A172 (cell line): ENCODE results near the gene ANKRD28. TPM values are rescaled to one million over a fixed set of nuclear protein-coding genes. Genes with fewer than 3 reads are reported as not detected.

Source experiments
- DNase-seq: peaks from one replicate; pipeline ENCODE4 v3.0.0-alpha.2; 2015; ENCODE audit warnings: low spot score
- total RNA-seq: library from RNA; depleted of rRNA; stranded (reverse); fragments of >200 nt; shearing (Covaris generic); gene quantifications from 2 replicates; pipeline ENCODE4 v1.2.3, GENCODE V29; 2014

ANKRD28 gene
- total RNA-seq, 1 experiment from 2014 or later: 125 TPM

DNA sequence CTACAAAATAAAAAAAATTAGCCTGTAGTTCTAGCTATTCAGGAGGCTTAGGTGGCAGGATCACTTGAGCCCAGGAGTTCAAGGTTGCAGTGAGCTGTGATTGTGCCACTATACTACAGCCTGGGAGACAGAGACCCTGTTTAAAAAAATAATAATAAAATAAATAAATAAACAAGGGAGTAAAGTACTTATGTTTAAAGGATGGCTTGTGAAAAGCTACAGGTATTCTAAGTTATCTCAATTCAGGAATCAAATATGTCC lies 74.2 kb downstream of the ANKRD28 start:
- DNase-seq: no peak

DNA sequence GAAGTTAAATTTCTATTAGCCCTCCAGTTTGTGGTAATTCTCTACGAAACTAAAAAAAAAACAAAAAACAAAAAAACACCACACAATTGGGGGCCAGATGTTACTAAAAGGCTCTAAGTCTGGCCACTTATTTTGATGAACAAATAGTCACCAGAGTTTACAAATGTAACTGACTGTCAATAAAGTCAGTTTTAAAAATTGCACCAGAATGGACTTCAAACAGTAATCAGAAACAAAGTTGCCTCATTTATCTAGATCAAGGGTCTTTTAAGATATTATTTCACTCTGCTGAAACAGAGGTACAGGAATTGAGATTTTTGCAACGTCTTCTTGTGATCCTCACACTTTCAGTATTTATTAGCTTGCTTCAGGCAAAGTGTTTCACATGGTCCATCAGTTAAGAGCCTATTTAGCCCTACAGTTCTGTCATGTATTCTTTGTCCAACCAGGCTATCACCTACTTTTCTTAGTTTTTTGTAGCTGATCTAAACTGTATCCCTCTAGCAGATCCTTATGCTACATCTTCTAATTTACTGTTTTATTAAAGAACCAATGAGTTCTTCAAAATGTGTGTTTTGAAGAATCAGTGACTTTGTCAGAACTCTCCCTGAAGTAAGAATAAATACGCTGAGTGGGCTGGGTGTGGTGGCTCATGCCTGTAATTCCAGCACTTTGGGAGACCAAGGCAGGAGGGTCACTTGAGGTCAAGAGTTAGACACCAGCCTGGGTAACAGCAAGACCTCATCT lies 74.7 kb downstream of the ANKRD28 start:
- DNase-seq: no peak

DNA sequence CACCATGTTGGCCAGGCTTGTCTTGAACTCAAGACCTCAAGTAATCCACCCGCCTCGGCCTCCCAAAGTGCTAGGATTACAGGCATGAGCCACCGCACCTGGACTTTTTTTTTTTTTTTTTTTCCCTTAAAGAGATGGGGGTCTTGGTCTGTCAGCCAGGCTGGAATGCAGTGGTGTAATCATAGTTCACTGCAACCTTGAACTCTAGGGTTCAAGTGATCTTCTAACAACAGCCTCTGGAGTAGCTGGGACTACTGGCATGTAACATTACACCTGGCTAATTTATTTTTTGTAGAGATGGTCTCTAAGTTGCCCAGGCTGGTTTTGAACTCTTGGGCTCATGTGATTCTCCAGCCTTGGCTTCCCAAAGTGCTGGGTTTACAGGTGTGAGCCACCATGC lies 81.6 kb downstream of the ANKRD28 start:
- DNase-seq: no peak

DNA sequence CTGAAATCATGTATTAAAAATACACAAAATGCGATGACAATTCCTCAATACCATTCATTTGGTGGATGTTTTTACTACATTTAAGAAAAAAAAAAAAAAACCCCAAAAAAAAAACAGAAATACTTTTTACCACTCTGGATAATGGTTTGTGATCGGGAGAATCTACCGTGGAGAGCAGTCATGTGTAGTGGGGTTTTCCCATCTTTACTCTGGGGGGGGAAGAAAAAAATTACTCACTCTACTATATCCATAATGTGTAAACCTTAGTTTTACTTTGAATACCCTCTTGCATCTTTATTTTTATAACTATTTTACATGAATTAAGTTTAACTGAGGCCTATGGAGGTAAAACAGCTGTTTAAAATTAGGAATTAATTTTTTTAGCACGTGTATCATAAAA lies 83.3 kb downstream of the ANKRD28 start:
- no peak for DNase-seq

DNA sequence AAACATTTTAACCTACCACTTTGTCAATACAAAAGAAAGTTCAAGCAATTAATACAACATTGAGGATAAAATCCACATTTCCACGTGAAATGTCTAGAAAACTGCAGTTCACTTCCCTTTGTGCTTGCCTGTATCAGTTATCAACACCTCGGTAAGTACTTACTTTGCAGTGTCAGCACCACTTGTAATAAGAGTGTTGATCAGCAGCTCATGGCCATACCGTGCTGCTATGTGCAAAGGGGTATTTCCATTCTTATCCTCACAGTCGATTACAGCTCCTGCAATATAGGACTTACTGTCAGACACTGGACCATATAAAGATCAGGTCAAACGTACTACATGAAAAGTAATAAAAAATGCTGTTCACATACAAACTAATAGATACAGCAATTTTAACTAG lies 84.4 kb downstream of the ANKRD28 start:
- no peak for DNase-seq

DNA sequence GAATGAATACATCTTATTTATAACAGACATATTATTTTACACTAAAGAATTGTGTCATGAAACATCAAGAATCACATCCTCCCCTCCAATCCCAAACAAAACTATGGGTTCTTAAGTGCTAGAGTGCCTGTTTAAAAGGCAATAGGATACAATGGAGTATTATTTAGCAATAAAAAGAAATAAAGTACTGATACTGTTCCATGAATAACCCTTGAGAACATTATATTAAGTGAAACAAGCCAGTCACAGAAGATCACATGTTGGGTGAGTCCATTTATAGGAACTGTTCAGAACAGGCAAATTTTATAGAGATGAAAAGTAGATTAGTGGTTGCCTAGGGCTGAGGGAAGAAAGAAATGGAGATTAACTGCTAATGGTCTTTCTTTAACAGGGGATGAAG lies 86.5 kb downstream of the ANKRD28 start:
- DNase-seq: no peak

DNA sequence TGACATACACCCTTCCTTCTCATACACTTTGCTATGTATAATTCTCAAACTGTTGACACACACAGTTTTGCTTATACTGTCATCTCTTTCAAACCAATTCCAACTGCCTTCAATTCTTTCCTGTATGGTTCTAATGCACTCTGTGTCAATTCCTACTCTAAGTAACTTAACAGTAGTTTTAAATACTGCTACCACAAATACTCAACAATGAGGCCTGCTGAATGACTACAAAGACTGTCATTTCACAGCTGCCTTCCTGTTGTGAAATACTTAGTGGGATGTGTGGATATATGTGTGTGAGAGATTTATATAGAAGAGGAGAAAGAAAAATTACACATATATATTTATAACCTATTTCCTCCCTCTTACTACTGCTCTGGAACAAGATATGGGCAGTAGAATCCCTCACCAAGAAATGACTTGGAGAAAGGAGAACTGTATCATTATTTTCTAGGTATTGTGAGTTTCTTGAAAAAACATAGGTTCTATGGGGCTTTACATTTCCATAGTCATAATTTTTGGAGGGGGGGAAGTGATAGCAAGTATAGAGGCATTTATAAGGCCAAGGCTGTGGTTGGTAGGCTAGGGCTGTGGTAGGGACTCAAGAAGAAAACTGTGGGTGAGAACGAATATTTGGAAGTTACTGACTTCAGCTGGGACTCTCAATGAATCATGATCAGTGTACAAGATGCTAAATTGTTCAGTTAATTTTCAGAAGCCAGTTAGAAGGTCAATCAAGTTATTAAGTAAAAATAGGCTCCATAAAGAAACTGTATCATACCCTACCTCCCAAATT lies 88.7 kb downstream of the ANKRD28 start:
- no peak for DNase-seq

DNA sequence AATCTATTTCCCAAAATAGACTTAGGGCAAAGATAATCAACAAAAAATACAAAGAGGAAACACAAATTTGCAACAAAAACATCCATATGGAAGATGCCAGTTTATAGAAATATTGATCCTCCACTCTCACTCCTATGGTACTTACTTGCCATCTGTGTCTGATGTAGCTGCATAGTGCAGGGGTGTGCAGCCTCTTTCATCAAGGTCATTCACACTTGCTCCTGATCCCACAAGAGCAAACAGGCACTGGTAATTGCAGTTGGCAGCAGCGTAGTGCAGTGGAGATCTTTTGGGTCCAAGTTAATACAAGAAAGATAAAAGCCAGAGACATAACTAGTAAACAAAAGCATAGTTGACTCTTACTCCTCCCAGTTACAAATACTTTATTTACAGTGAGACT lies 90.0 kb downstream of the ANKRD28 start:
- no peak for DNase-seq

DNA sequence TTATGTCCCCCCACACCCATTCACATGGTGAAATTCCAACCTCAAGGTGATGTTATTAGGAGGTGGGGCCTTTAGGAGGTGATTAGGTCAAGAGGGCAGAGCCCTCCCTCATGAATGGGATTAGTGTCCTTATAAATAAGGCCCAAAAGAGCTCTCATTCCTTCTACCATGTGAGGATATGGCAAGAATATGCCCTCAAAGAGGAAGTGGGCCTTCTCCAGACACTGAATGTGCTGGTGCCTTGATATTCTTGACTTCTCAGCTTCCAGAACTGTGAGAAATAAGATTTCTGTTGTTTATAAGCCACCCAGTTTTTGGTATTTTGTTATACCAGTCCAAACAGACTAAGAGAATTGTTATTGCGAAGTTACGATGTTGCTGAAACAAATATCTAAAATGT lies 94.4 kb downstream of the ANKRD28 start:
- DNase-seq: no peak

DNA sequence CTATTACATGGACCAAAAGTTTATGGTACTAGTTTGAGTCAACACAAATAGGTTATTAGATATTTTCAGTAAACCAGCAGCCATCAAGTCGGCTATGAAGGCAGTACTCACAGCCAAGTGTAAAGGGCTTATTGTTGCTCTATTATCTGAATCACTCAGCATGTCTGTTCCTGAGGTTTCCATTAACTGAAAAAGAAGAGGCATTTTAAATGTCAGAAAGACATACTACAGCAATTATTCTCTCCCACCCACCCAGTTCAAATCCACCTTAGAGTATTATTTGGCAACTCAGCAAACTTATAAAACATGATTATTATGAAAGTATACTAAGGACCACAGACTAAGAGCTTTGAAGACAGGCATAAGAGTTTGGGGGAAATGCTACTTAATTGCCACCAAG lies 103.2 kb downstream of the ANKRD28 start:
- no peak for DNase-seq

DNA sequence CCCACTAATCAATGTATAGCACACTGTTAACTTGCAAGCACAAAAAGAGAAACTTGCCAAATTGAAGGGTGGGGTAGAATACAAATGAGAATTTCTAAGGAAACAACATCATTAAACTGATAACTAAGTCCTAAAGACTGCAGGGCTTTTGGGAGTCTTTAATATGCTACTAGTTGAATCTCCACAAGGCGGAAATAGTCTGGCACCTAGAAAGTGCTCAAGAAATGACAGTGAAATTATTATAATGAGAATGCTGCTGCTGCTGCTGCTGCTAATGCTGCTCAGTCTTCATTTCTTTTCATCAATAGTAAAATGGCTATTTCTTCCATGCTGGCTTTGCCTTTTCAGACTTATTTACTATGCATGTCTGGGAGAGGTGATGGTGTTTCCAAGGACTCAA lies 104.4 kb downstream of the ANKRD28 start:
- no peak for DNase-seq

DNA sequence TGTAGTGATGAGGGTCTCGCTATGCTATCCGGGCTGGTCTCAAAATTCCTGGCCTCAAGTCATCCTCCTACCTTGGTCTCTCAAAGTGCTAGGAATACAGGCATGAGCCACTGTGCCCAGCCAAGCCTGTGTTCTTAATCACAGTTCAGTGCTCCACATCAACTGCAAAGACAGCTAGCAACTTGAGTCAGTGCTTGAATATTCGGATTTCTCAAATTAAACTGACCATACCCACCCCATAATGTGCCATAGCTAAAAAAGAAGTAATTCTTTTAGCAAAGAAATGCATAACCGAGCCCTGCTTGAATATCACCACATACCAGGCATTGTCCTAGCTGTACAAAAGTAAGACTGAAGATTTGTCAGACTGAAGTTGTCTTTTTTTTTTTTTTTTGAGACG lies 107.0 kb downstream of the ANKRD28 start:
- DNase-seq: no peak

DNA sequence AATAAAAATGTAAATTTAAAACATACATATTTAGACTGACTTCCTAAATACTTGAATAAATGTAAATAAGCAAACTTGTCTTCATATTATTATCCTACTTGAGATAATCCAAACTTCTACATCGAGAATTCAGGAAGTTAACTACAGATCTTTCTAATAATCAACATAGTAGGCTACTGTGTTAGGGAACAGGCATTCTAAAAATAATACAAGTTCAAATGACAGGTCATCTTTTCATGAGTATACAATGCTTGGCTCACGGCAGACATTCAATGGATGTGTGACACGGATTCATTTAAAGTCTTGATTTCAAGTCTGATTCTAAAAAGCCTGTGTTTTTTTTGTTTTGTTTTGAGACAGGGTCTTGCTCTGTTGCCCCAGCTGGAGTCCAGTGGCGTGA lies 107.5 kb downstream of the ANKRD28 start:
- DNase-seq: no peak

DNA sequence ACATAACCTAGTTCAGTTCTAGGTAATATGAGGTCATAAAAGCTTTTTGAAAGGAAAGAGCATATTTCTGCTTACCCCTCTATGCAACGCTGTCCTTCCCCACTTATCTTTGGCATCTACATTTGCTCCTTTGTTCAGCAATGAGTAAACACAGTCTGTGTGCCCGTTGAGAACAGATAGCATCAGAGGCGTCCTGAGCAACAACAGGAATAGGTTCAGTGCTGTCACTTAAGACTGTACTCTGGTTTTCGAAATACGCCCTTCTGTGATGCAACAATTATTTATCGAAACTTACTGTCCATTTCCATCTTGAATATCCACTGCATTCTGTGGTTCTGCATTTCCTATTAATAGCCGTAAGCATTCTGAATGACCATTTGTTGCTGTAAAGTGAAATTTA lies 111.9 kb downstream of the ANKRD28 start:
- no peak for DNase-seq

DNA sequence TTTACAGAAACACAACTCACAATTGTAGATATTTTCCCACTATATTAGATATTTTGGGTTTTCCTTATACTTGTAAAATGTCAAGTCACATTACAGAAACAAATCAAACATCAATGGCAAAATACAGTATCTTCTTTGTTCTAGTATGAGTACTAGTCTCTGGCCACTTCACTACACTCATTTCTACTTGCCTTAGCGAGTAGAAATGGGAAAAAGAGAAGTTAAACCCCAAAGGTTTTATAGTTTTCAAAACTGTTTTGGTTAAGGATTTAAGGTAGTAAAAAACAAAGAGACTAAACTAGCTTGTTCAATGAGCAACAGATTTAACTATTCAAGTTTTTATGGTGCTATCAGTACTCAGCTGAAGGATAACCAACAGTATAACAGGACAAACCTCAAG lies 114.5 kb downstream of the ANKRD28 start:
- DNase-seq: no peak

DNA sequence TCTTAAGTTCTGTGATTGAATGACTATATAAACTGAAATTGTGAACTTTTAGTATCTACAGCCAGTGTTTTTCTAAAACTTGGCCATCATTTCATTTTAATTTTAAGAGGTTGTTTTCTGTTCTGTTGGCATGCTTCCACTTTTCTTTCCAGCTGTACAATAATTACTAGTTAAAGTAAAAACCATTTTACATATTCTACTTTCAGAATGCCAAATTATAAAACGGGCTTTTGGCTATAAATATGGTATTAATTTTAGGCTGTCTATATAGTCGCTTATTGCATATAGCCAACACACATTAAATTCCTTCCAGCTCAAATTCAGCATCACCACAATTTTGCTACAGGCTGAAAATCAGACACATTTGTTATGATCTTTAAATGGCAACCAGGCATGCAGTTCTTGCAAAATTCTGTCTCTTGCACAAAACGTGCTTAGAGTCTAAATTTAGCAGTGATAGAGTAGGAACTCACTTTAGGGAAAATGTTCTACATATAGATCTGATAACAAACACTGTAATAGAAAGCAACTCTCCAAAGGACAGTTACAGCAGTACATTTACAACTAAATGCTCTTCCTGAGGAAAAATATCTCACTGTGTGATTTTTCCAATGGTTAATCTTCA lies 115.1 kb downstream of the ANKRD28 start:
- DNase-seq: no peak

DNA sequence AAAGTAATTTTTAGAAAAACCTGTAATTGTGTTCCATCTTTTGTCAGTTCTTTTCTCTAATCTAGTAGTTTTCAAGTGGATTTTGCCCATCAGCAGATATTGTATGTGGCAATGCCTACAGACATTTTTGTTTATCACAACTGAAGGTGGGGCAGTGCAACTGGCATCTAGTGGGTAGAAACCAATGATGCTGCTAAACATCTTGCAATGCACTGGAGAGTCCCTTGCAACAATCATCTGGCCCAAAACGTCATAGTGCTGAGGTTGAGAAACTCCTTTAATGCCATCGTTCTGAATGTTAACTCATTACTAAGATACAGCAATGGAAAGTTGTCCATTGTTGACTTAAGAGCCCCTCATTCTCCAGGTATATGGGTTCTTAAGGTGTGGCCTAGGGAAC lies 116.1 kb downstream of the ANKRD28 start:
- no peak for DNase-seq

DNA sequence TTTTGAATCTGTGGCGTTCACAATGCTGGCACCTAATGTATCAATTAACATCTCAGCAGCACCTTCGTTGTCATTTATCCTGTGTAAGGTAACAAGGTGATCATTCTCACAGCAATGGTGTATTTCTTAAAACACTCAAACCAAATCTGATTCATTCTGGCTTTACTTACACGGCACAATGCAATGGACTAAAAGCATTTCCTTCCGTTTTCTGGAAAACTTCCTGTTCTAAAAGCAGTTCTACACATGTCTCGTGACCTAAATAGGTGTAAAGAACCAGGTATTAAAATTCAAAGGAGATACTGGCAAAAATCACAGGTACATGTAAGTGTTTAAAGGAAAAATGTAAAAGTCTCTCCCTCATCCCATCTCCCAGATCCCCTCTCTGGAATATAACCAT lies 118.5 kb downstream of the ANKRD28 start:
- DNase-seq: no peak

DNA sequence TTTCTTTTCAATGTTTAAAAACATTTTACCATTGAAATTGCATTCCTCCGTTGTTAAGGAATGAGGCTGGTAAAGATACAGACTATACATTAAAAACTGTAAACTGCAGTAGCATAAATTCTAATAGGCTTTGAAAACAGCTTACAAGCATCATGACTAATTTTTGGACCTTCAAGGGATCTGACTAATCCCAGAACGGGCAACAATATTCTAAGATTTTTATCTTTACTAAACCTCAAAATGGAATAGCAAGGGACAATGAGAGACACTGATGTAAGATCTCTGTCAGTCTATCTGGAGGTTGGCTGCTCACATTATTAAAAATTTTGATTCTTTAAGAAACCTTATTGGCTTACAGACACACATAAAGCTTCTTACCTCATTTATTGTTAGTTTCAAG lies 121.5 kb downstream of the ANKRD28 start:
- peak; percentile 19 for DNase-seq

DNA sequence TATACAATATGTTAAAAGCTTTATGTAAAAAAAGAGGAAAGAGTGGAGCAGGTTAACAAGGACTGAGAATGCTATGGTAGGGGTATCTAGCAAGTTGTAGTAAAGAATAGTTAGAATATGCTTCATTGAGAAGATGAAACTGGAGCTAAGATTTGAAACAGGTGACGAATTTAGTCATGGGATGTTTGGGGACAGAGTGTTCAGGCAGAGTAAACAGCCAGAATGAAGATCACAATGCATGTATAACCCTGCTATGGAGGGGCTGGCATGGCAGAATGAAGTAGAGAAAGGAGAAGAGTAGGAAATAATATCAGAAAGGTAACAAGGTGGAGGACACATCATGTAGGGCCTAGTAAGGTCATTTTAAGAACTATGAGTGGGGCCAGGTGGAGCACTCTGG lies 124.2 kb downstream of the ANKRD28 start:
- DNase-seq: no peak

DNA sequence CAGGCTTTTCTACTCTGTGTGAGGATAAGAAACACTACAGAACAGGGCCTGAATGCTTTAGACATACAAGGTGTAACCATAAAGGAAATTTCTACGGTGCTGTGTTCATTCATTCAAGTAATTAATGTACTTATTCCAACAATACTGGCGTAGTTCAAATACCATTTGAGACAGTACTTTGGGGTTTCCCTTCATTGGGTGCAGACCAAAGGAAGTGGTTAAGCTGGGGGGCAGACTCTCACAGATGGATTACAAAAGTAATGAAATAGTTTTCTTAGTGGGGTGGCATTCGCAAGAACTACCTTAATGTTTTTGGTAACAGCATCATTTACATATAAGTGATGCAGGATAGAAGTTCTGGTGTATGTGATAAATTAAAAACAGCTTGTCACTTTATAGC lies 130.3 kb downstream of the ANKRD28 start:
- no peak for DNase-seq

DNA sequence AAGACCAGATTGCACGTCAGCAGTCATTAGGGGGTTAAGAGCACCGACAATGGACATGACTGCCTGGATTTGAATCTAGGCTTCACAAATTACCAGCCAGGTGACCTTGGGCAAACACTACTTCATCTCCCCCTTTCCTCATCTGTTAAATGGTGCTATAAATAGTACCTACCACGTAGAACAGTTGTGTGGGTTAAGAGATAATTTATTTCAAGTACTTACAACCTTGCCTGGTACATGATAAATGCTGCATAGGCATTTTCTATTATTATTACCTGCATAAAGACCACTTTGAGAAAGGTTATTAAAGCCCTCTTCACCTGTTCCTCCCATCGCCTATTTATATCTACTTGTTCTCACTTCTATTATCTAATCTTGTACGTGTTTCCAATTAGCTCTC lies 131.5 kb downstream of the ANKRD28 start:
- DNase-seq: no peak

DNA sequence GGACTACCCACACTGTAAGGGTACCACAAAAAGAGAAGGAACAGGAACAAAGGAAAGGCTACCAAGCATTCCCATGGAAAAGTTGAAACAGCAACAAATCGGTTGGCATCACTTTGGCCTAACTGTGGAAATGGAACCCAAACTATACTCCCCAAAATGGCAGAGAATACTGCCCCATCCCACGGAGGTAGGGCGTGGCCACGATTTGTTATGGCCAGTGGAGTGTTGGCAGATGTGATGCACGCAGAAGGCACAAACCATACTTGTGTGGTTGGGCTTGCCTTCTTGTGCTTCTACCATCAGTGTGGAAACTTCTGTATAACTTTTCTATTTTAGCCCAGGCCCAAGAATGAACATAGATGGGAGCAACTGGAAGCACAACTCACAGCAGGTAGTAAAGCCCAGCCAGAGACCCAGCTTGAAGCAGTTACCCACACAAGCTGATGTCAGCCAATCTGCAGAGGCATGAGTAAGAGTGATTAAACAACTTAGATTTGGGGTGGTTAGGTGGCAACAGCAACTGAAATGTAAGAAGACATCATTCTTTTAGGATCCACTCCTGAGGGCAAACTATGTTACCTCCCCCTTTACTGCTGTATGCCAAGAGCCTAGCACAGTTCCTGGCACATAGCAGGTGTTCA lies 132.1 kb downstream of the ANKRD28 start:
- DNase-seq: no peak
